Upper lobe of right lung (tissue), 1 donor: Measurements from ENCODE around the gene RAB17. TPM values are rescaled to one million over a fixed set of nuclear protein-coding genes. Genes with fewer than 3 reads are reported as not detected.
A peak's percentile ranks its signal among the peaks of the same experiment; 100 is the strongest.

Source experiments
- ATAC-seq: fragments of 200-7000 bp; cut with Tn5 transposase; one replicate; pipeline ENCODE4 v1.9.1; 2020; ENCODE audit warnings: mild to moderate bottlenecking, moderate library complexity
- DNase-seq: peaks from one replicate; pipeline ENCODE4 v3.0.0-alpha.2; 2020
- H3K27ac ChIP-seq: fragments of 200-600 bp; one replicate; pipeline ENCODE4 v1.8.0; 2022
- H3K27me3 ChIP-seq: fragments of 200-600 bp; one replicate; pipeline ENCODE4 v1.8.0; 2022; ENCODE audit warnings: mild to moderate bottlenecking
- H3K36me3 ChIP-seq: fragments of 200-600 bp; one replicate; pipeline ENCODE4 v1.8.0; 2022
- H3K4me1 ChIP-seq: fragments of 200-600 bp; one replicate; pipeline ENCODE4 v1.8.0; 2022
- H3K4me3 ChIP-seq: fragments of 200-600 bp; one replicate; pipeline ENCODE4 v1.8.0; 2022; ENCODE audit warnings: mild to moderate bottlenecking
- H3K9me3 ChIP-seq: fragments of 200-600 bp; one replicate; pipeline ENCODE4 v1.8.0; 2022
- intact Hi-C: fragments of 100-400 bp; cut with DNase I; formaldehyde crosslinking; loops from one replicate; pipeline ENCODE4 v1.11.0; 2022
- total RNA-seq: library from RNA; stranded (reverse); fragmentation: NEBNext Ultra II Directional; extraction: Animal tissue kit (Norgen Biotek cat#: 25700); gene quantifications from one replicate; pipeline ENCODE4 v1.2.1, GENCODE V29; 2021
- TF ChIP-seq, protein P1 (sequence below): fragments of 200-600 bp; IDR thresholded peaks from one replicate; pipeline ENCODE4 v1.8.0; 2022; ENCODE audit warnings: antibody characterized with exemption
- donor health status: DM: no; HTN: yes; CAD: no; lungs with severe emphysema.

Gene RAB17
- total RNA-seq, 1 donor from 2014 or later, result 50.9 TPM

DNA sequence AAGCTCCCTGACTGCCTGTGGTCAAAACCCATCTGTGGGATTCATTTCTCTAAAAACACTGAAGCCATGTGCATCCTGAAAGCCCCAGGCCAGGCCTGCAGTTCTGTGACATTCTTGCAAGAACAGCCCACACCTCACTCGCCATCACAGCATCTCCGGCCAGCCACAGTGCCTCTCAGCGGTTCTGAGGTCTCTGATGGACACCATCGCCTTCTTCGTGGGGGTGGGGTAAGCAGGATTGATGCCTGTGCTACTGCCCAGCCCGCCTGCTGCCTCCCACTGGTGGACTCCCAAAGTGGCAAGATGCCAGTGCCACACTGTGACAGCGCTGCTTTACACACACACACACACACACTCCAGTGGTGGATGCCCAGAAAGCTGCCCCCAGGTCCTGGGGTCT lies 29.3 kb downstream of the RAB17 start:
- no peak overlapping the region for H3K4me3 ChIP-seq
- no peaks in the 10 kb centered on the region for H3K36me3 ChIP-seq
- no peak for ATAC-seq
- no peaks in the 10 kb centered on the region for H3K9me3 ChIP-seq
- H3K4me1 ChIP-seq, result peaks cover 5% of the 10 kb centered on the region
- peak; percentile 66 for DNase-seq
- intact Hi-C loops, result no loop called here
- TF ChIP-seq, protein P1, sequence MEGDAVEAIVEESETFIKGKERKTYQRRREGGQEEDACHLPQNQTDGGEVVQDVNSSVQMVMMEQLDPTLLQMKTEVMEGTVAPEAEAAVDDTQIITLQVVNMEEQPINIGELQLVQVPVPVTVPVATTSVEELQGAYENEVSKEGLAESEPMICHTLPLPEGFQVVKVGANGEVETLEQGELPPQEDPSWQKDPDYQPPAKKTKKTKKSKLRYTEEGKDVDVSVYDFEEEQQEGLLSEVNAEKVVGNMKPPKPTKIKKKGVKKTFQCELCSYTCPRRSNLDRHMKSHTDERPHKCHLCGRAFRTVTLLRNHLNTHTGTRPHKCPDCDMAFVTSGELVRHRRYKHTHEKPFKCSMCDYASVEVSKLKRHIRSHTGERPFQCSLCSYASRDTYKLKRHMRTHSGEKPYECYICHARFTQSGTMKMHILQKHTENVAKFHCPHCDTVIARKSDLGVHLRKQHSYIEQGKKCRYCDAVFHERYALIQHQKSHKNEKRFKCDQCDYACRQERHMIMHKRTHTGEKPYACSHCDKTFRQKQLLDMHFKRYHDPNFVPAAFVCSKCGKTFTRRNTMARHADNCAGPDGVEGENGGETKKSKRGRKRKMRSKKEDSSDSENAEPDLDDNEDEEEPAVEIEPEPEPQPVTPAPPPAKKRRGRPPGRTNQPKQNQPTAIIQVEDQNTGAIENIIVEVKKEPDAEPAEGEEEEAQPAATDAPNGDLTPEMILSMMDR, result no peak
- H3K27me3 ChIP-seq, result peaks cover 8% of the 10 kb centered on the region
- no peak overlapping the region for H3K27ac ChIP-seq

DNA sequence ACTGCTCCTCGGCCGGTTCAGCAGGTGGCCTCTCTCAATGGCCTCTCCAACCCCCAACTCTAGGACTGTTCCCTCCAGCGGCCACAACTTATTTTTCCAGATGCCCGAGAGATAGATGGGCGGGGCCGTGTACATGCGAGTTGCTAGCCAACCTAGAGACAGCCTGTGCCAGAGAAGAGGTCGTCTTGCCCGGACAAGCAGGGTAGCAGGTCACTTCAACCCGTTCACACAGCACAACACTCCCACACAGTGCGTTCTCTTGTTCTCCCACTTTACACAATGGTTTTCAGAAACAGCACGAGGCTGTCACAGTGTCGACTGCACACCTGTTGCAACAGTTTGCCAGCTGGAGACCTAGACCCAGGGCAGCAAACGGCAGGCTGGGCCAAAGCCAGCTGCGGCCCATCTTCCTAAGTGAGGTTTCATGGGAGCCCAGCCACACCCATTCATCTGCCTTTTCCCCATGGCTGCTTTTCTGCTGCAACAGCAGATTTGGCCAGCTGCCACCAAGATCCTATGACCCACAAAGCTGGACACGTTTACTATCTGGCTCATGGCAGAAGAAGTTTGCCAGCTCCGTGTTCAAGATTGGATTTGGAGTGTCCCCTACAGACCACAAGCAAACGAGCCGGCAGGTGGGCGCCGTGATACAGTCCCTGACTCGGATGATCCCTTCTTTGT lies 31.4 kb downstream of the RAB17 start:
- Histone ChIP-seq H3K4me1 (peaks cover 5% of the 10 kb centered on the region), H3K36me3 (peaks cover 9% of the 10 kb centered on the region), H3K4me3 (no peak overlapping the region), H3K27ac (no peak overlapping the region), H3K27me3 (no peaks in the 10 kb centered on the region), H3K9me3 (no peaks in the 10 kb centered on the region)
- peak; percentile 77 for DNase-seq
- intact Hi-C loops, result no loop called here
- ATAC-seq, result peak; percentile 40
- TF ChIP-seq, protein P1, result no peak

DNA sequence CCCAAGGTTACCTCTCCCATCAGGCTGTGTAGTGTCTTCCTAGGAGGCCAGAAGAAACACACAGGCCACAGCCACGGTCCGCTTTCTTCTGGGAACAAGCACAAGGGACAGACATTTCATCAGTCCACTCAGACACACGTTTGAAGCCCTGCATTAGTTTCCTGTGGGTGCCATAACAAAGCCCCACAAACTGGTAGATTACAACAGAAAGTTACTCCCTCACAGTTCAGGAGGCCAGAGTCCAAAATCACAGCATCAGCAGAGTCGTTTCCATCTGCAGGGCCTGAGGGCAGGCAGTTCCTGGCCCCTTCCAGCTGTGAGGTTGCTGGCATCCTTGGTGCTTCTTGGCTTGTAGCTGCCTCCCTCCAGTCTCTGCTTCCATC lies 32.9 kb downstream of the RAB17 start:
- Histone ChIP-seq H3K9me3 (no peaks in the 10 kb centered on the region), H3K27me3 (no peaks in the 10 kb centered on the region), H3K27ac (no peak overlapping the region), H3K36me3 (peaks cover 21% of the 10 kb centered on the region), H3K4me3 (no peak overlapping the region), H3K4me1 (peaks cover 5% of the 10 kb centered on the region)
- intact Hi-C loops, result no loop called here
- peak; percentile 47 for DNase-seq
- no peak for ATAC-seq
- TF ChIP-seq, protein P1, result no peak

DNA sequence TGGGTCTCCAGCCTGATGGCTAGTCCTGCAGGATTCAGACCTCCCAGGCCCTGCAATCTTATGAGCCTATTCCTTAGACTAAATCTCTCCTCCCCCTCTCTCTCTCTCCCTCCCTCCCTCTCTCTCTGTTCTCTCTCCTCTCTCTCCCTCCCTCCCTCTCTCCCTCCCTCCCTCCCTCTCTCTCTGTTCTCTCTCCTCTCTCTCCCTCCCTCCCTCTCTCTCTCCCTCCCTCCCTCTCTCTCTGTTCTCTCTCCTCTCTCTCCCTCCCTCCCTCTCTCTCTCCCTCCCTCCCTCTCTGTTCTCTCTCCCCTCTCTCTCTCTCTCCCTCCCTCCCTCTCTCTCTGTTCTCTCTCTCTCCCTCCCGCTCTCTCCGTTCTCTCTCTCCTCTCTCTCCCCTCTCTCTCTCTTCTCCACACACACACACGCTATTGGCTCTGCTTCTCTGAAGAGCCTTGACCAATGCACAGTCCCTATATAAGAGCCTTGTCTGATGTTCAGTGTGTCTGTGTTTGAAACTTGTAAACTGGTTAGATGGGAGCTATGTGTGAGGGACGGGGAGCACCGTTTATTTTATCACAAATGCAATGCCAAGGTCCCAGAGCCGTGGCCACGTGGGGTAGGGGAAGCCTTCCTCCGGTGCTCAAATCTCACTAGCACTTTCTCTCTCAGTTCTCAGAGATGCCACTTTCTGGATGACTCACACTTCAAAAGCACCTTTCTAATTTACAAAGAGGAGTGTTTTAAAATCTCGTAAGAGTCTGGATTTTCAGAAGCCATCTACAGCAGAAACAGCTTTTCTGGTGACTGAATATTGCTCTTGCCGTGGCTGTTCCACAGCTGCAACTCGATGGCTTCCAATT lies 33.5 kb downstream of the RAB17 start:
- no peak overlapping the region for H3K4me3 ChIP-seq
- H3K4me1 ChIP-seq, result peaks cover 5% of the 10 kb centered on the region
- no peak for DNase-seq
- TF ChIP-seq, protein P1, result no peak
- H3K27ac ChIP-seq, result no peak overlapping the region
- no peaks in the 10 kb centered on the region for H3K9me3 ChIP-seq
- intact Hi-C loops, result no loop called here
- H3K27me3 ChIP-seq, result no peaks in the 10 kb centered on the region
- no peak for ATAC-seq
- H3K36me3 ChIP-seq, result peaks cover 26% of the 10 kb centered on the region

DNA sequence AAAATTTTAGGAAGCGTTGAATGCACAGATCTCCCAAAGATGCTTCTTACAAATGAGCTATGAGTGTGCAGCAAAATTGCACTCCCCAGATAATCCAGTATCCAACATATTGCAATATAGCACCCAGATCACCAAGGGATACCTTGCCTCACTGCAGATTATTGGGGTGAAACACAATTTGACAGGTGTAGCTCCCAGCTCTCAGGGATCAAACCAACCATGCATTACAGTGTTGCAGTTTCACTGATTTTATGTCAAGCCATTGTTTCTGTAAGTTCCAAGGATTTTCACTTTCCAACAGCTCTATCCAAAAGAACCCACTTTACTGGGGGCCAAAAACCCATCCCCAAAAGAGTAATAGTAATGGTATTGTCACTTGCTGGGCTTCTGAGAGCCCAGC lies 35.0 kb downstream of the RAB17 start:
- no peak for ATAC-seq
- intact Hi-C loops, result no loop called here
- DNase-seq, result no peak

More for the DNA sequence above, 35.0 kb downstream of the RAB17 start:
- peaks cover 38% of the 10 kb centered on the region for H3K36me3 ChIP-seq
- H3K4me1 ChIP-seq, result peaks cover 5% of the 10 kb centered on the region
- H3K27ac ChIP-seq, result no peak overlapping the region
- no peaks in the 10 kb centered on the region for H3K9me3 ChIP-seq
- no peak overlapping the region for H3K4me3 ChIP-seq
- no peaks in the 10 kb centered on the region for H3K27me3 ChIP-seq
- TF ChIP-seq, protein P1, result no peak
